Aorta (tissue), 5 donors: ENCODE data around the gene PTPRM. TPM values are rescaled to one million over a fixed set of nuclear protein-coding genes. Genes with fewer than 3 reads are reported as not detected.

ENCODE experiments used
- ATAC-seq: fragments of 200-7000 bp; cut with Tn5 transposase; one replicate; pipeline ENCODE4 v1.9.1; 2022; ENCODE audit warnings: moderate library complexity; ENCODE audit not compliant: low FRiP score
- DNase-seq, 2 donors: peaks; one replicate each; pipeline ENCODE4 v3.0.0-alpha.2; 2020
- H3K27ac ChIP-seq, 2 donors: one replicate each; pipeline ENCODE4 v1.5.1; 2013; ENCODE audit warnings: low read length in 2 of 2, mild to moderate bottlenecking in 2 of 2, moderate library complexity in 2 of 2, control low read depth in 1 of 2, inconsistent platforms in 1 of 2, low read depth in 1 of 2
- H3K27me3 ChIP-seq, 2 donors: one replicate each; pipeline ENCODE4 v1.6.1; 2013; ENCODE audit warnings: control low read depth in 1 of 2, low read length in 1 of 2, mild to moderate bottlenecking in 1 of 2, moderate library complexity in 1 of 2; ENCODE audit not compliant: insufficient read depth in 2 of 2, control insufficient read depth in 1 of 2
- H3K36me3 ChIP-seq, 2 donors: one replicate each; pipeline ENCODE4 v1.6.1; 2013; ENCODE audit warnings: control low read depth in 1 of 2, low read length in 1 of 2, mild to moderate bottlenecking in 1 of 2; ENCODE audit not compliant: insufficient read depth in 2 of 2, control insufficient read depth in 1 of 2
- H3K4me1 ChIP-seq, 2 donors: one replicate each; pipeline ENCODE4 v1.6.1; 2013; ENCODE audit warnings: low read length in 2 of 2, control low read depth in 1 of 2, mild to moderate bottlenecking in 1 of 2, moderate library complexity in 1 of 2; ENCODE audit not compliant: insufficient read depth in 2 of 2, control insufficient read depth in 1 of 2
- H3K4me3 ChIP-seq, 2 donors: one replicate each; pipeline ENCODE4 v1.5.1; 2013; ENCODE audit warnings: low read length in 2 of 2, control low read depth in 1 of 2, mild to moderate bottlenecking in 1 of 2
- H3K9me3 ChIP-seq: one replicate; pipeline ENCODE4 v1.6.1; 2013; ENCODE audit warnings: mild to moderate bottlenecking, low read length; ENCODE audit not compliant: control insufficient read depth
- WGBS, 2 donors: extraction: QIAGEN DNeasy Blood & Tissue Kit; methylation state at CpG; one replicate each; pipeline ENCODE4 v1.1.7; 2013; 5-methylcytosine and 5-hydroxymethylcytosine counted together
- intact Hi-C, 2 donors: fragments of 100-400 bp; cut with DNase I; formaldehyde crosslinking; loops; one replicate each; pipeline versions ENCODE4 v1.14.2 to v1.15.0; 2022
- polyA plus RNA-seq, 2 donors: library from polyadenylated mRNA; stranded (reverse); fragments of 200-250 nt; gene quantifications; one replicate each; pipeline ENCODE4 v1.2.3, GENCODE V29; 2013
- total RNA-seq, 2 donors: library from RNA; stranded (reverse); fragmentation: NEBNext Ultra II Directional; extraction: Animal tissue kit (Norgen Biotek cat#: 25700); gene quantifications; one replicate each; pipeline ENCODE4 v1.2.1, GENCODE V29; 2021
- donor health status: healthy with polysubstance abuse.
- donor health status: Bipolar disorder and iron deficiency.
- donor health status: DM: no; HTN: no; CAD: no.
- donor health status: DM: no; HTN: no; CAD: no.
- donor health status: DM: yes; HTN: yes; CAD: no.

PTPRM gene
- total and polyA plus RNA-seq, 4 donors: 10.6 to 98.9 (median 65.6) TPM

DNA sequence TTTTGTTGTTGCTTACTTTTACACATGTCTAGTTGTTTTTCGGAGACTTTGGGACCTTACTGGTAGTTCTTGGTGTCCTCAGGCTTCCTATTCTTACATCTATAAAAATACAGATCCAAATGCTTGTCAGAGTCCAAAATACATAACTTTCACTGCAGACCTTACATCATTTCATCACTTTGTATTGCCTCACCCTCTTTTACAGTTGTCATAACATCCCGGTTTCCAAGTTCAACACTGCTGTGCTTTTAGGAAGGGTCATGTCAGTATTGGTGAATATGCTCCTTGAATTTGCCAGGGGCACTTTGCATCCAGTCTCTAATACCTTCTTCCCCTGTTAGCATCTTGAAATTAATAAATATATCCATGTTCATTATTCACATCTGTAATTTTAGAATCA, 523.9 kb downstream of the PTPRM start:
- Histone ChIP-seq H3K27me3 (no peaks in the 10 kb centered on the region), H3K36me3 (peaks cover 0 to 4% of the 10 kb centered on the region in 2 donors), H3K4me3 (no peak overlapping the region), H3K27ac (no peak overlapping the region), H3K4me1 (no peaks in the 10 kb centered on the region), H3K9me3 (no peaks in the 10 kb centered on the region)
- ATAC-seq (no peak), DNase-seq (no peak)
- intact Hi-C loops: no loop called here
- 8 to 14% methylated on average over 2 of the region's 2 CpGs for WGBS, 2 donors

DNA sequence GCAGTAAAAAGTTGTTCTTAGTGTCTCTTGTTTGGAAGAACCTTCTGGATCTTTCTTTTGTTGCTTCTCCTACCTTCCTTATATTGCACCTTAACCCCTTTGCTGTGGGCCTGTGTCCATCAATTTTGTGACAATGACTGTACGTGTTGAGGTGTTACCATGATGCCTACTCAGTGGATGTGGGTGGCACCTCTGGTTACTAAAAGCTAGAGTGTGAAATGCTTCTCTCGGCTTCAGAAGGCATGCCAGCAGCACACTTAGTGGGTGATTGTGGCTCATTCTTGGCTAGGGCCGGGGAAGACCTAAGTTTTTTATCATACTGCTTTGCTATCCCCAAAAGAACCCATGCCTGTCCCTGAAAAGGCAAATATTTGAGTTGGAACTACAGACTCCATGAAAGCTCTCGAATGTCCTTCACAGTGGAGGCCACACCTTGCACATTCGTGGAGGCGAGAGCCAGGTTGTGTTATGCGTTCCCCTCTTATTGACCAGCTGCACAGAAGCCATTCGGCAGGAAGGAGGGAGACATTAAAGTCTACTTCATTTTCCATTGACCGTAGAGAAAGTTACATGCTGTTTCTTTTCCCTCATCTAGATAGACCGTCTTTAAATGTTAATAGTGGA, 528.9 kb downstream of the PTPRM start:
- Histone ChIP-seq H3K27ac (no peak overlapping the region), H3K4me3 (no peak overlapping the region), H3K4me1 (no peaks in the 10 kb centered on the region), H3K9me3 (no peaks in the 10 kb centered on the region), H3K27me3 (no peaks in the 10 kb centered on the region), H3K36me3 (no peaks in the 10 kb centered on the region)
- intact Hi-C loops: no loop called here
- ATAC-seq: no peak
- 96 to 97% methylated on average over 10 of the region's 10 CpGs for WGBS, 2 donors
- no peak for DNase-seq

DNA sequence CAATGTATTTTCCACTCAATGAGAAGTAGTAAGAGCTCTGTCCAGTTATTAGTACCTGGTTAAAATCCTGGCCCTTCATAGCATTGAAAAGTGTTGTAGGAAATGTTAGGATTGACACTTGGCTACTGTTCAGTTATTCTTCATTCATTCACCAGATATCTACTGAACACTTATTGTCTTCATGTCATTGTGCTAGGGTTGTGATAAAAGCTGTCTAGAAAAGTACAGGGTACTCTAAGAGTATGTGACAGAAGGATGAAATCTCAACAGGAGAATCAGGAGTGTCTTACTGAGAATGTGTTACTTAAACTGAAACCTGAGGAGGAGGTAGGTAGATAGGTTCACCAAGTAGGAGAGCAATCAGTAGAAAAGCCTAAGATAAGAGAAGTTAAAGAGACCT, 530.3 kb downstream of the PTPRM start:
- no peaks in the 10 kb centered on the region for H3K9me3 ChIP-seq
- H3K27ac ChIP-seq: no peak overlapping the region
- H3K4me3 ChIP-seq: no peak overlapping the region
- no peaks in the 10 kb centered on the region for H3K27me3 ChIP-seq
- intact Hi-C loops: no loop called here
- peaks cover 0 to 3% of the 10 kb centered on the region in 2 donors for H3K36me3 ChIP-seq
- DNase-seq (no peak), ATAC-seq (no peak)
- no peaks in the 10 kb centered on the region for H3K4me1 ChIP-seq

- no peak for DNase-seq
- WGBS, 2 donors: 0% methylated on average over 1 of the region's 1 CpG
- H3K27me3 ChIP-seq: no peaks in the 10 kb centered on the region
- H3K27ac ChIP-seq: no peak overlapping the region
- intact Hi-C loops: no loop called here
- H3K9me3 ChIP-seq: peaks cover under 1% of the 10 kb centered on the region
- H3K4me1 ChIP-seq: no peaks in the 10 kb centered on the region
- ATAC-seq: no peak
- H3K4me3 ChIP-seq: no peak overlapping the region
- peaks cover 0 to 4% of the 10 kb centered on the region in 2 donors for H3K36me3 ChIP-seq
Measured at GRCh38 chr18:8097927-8098326, 530.8 kb downstream of the PTPRM start.

DNA sequence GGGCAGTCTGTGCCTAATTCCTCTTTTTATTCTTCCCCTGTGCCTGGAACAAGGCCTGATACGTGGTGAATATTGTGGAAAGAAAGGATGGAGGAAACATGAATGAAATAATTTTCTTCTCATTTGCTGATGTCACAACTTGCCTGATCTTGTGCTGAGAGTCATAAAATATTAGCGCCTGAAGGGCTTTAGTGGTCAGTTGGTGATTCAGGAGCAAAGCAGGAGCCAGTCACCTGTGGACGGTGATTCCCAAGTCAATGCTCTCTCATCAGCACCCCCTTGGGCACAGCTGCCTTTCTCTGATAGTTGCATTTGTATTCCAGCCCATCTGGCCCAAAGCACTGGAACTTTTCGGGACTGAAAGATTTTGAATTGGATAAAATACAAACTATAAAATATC, 539.5 kb downstream of the PTPRM start:
- 91 to 95% methylated on average over 4 of the region's 4 CpGs for WGBS, 2 donors

DNA sequence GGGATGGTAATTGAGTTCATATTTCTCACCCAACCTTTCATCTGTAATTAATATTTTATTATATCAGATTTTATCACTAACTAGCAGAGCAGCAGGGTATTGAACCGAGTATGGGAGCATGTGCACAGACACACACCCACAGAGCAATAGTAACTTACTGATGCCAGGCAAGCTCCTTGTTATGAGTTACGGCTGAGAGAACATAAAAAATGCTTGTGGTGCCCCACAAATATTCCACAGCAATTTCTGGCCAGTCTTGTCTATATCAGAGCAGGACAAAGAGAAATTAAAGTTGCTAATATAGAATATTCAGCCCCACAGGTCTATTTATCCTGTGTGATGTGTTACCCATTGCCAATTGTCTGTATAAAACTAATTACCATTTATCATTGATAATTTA, 540.3 kb downstream of the PTPRM start:
- Histone ChIP-seq H3K27ac (no peak overlapping the region), H3K36me3 (peaks cover 0 to under 1% of the 10 kb centered on the region in 2 donors), H3K27me3 (no peaks in the 10 kb centered on the region), H3K9me3 (peaks cover 2% of the 10 kb centered on the region), H3K4me1 (no peaks in the 10 kb centered on the region), H3K4me3 (no peak overlapping the region)
- intact Hi-C loops: no loop called here
- 87 to 90% methylated on average over 2 of the region's 2 CpGs for WGBS, 2 donors
- ATAC-seq: no peak
- DNase-seq: no peak

More for the DNA sequence above, 539.5 kb downstream of the PTPRM start:
- ATAC-seq (no peak), DNase-seq (no peak)
- H3K4me1 ChIP-seq: no peaks in the 10 kb centered on the region
- H3K27me3 ChIP-seq: no peaks in the 10 kb centered on the region
- intact Hi-C loops: no loop called here
- peaks cover 2% of the 10 kb centered on the region for H3K9me3 ChIP-seq
- H3K4me3 ChIP-seq: no peak overlapping the region
- H3K27ac ChIP-seq: no peak overlapping the region
- peaks cover 0 to 2% of the 10 kb centered on the region in 2 donors for H3K36me3 ChIP-seq

- H3K36me3 ChIP-seq: no peaks in the 10 kb centered on the region
- H3K27me3 ChIP-seq: no peaks in the 10 kb centered on the region
- 74 to 83% methylated on average over 2 of the region's 2 CpGs for WGBS, 2 donors
- intact Hi-C loops: no loop called here
- DNase-seq (no peak), ATAC-seq (no peak)
- H3K4me3 ChIP-seq: no peak overlapping the region
- H3K4me1 ChIP-seq: no peaks in the 10 kb centered on the region
- no peaks in the 10 kb centered on the region for H3K9me3 ChIP-seq
- H3K27ac ChIP-seq: no peak overlapping the region
Measured at GRCh38 chr18:8114480-8114879, 547.4 kb downstream of the PTPRM start.

DNA sequence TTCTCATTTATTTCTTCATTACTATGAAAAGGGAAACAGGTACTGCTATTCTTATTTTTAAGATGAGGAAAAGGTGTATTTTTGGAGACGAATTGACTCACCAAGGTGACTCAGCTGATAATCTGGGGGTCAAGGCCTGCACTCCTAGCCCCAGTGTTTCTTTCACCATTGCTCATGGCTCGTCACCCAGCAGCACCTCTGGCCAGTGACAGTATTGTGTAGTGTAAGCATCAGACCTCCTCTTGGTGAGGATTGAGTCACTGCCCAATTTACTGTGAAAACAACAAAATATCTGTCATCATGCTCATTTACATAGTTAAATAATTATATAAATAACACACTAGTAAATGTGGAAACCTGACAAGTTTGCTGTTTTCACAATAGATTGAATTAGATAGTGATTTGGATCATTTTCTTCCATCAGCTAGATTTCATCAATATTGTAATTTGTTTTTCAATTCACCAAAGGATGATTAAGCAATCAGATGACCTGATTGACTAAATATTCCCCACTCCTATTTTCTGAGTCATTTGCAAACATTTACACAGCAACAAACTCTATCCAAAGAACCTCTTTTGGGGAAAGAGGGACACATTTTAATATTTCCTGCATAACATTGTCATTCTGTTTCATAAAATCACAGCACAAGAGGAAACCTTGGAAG, 549.4 kb downstream of the PTPRM start:
- no peak for DNase-seq
- no peak for ATAC-seq
- Histone ChIP-seq H3K4me1 (no peaks in the 10 kb centered on the region), H3K27me3 (no peaks in the 10 kb centered on the region), H3K9me3 (no peaks in the 10 kb centered on the region), H3K4me3 (no peak overlapping the region), H3K27ac (no peak overlapping the region), H3K36me3 (no peaks in the 10 kb centered on the region)
- intact Hi-C loops: no loop called here
- WGBS, 2 donors: 90 to 93% methylated on average over 2 of the region's 2 CpGs

DNA sequence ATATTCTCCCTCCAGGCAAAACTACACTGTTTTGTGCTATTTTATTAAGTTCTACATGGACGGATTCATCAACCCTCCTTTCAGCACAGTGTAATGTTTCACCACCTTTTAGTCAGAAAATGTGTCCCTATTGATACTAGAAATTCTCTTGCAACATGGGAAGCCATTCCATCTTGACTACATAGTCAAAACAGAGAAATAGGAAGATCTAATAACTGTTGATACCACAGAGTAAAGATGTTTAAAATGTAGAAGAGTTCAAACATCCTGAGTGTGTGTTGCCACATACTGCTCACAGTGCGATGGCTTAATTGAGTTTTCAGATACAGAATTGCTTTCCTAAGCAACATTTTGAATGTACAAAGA, 549.9 kb downstream of the PTPRM start:
- WGBS, 2 donors: 94% methylated on average over 2 of the region's 2 CpGs
- no peak for ATAC-seq
- H3K27me3 ChIP-seq: no peaks in the 10 kb centered on the region
- no peaks in the 10 kb centered on the region for H3K9me3 ChIP-seq
- no peak overlapping the region for H3K27ac ChIP-seq
- H3K36me3 ChIP-seq: no peaks in the 10 kb centered on the region
- H3K4me3 ChIP-seq: no peak overlapping the region
- intact Hi-C loops: no loop called here
- peaks cover 0 to under 1% of the 10 kb centered on the region in 2 donors for H3K4me1 ChIP-seq
- DNase-seq: no peak
